HG03025 (cell line): Measurements from ENCODE around the gene TRHDE.

ENCODE experiments used
- ATAC-seq: cut with Tn5 transposase; IDR thresholded peaks from one replicate; pipeline ENCODE4 v1.9.1; 2021; ENCODE audit warnings: mild to moderate bottlenecking, moderate library complexity; ENCODE audit not compliant: unreplicated experiment, low FRiP score

TRHDE gene

GRCh38 chr12:72304751-72305150 lies 32.6 kb downstream of the TRHDE start:
- ATAC-seq, result no peak

GRCh38 chr12:72307229-72307628 lies 35.1 kb downstream of the TRHDE start:
- ATAC-seq, result no peak

GRCh38 chr12:72311946-72312345 lies 39.8 kb downstream of the TRHDE start:
- no peak for ATAC-seq

- ATAC-seq, result no peak
Observed at GRCh38 chr12:72313806-72314205, 41.6 kb downstream of the TRHDE start.

GRCh38 chr12:72315858-72316257 lies 43.7 kb downstream of the TRHDE start:
- no peak for ATAC-seq

GRCh38 chr12:72318341-72318740 lies 46.2 kb downstream of the TRHDE start:
- no peak for ATAC-seq

- ATAC-seq, result no peak
Observed at GRCh38 chr12:72323881-72324280, 51.7 kb downstream of the TRHDE start.

- no peak for ATAC-seq
Observed at GRCh38 chr12:72330301-72330700, 58.1 kb downstream of the TRHDE start.

GRCh38 chr12:72330784-72331183 lies 58.6 kb downstream of the TRHDE start:
- no peak for ATAC-seq

GRCh38 chr12:72337382-72337781 lies 65.2 kb downstream of the TRHDE start:
- ATAC-seq, result no peak

- ATAC-seq, result no peak
Observed at GRCh38 chr12:72337946-72338345, 65.8 kb downstream of the TRHDE start.

- no peak for ATAC-seq
Observed at GRCh38 chr12:72338437-72338836, 66.3 kb downstream of the TRHDE start.

GRCh38 chr12:72346363-72346944 lies 74.3 kb downstream of the TRHDE start:
- ATAC-seq, result peak; percentile 94

GRCh38 chr12:72349491-72349890 lies 77.3 kb downstream of the TRHDE start:
- ATAC-seq, result no peak

GRCh38 chr12:72359416-72359815 lies 87.2 kb downstream of the TRHDE start:
- ATAC-seq, result no peak

- ATAC-seq, result no peak
Observed at GRCh38 chr12:72365151-72365550, 93.0 kb downstream of the TRHDE start.

- no peak for ATAC-seq
Observed at GRCh38 chr12:72366255-72366654, 94.1 kb downstream of the TRHDE start.

- ATAC-seq, result no peak
Observed at GRCh38 chr12:72368298-72368697, 96.1 kb downstream of the TRHDE start.

- no peak for ATAC-seq
Observed at GRCh38 chr12:72368719-72369422, 96.7 kb downstream of the TRHDE start.

GRCh38 chr12:72369423-72369959 lies 97.3 kb downstream of the TRHDE start:
- ATAC-seq, result no peak

GRCh38 chr12:72380441-72380840 lies 108.3 kb downstream of the TRHDE start:
- no peak for ATAC-seq

GRCh38 chr12:72388322-72388721 lies 116.2 kb downstream of the TRHDE start:
- no peak for ATAC-seq
